Heart left ventricle (tissue), 13 donors: ENCODE measurements around the gene C1orf167.

Experiments used
- CTCF ChIP-seq, 12 donors: fragments of 200-600 bp; sonication (generic) in 4 of 12; IDR thresholded peaks; one replicate each; pipeline versions ENCODE4 v1.5.0 to v1.8.0; 2018 to 2022; ENCODE audit warnings: antibody characterized with exemption in 12 of 12, mild to moderate bottlenecking in 5 of 12
- POLR2A ChIP-seq, 2 donors: fragments of 450-650 bp; IDR thresholded peaks; one replicate each; pipeline ENCODE4 v1.6.1; 2017; ENCODE audit warnings: antibody characterized with exemption in 2 of 2, mild to moderate bottlenecking in 2 of 2, moderate library complexity in 2 of 2
- donor health status: ischemic (EF 13 %, LVEDD 7.1; RV severe dilation, severe dysfunction).
- donor health status: DM: no; HTN: yes; CAD: no.
- donor health status: DM: no; HTN: no; CAD: no.
- donor health status: ischemic (EF 25% LVEDD 6.9; RV normal size, moderate dysfunction).
- donor health status: ischemic (EF 25% LVEDD 5.7; RV mildly dilated, moderate dysfunction).
- donor health status: ischemic (EF 35%, LVEDD 5.7; RV mildly dilated, moderate dysfunction).
- donor health status: nonischemic (EF 11% LVEDD 7.7; RV severe dilation, severe dysfunction).
- donor health status: DM: yes; HTN: yes; CAD: no.
- donor health status: PGD.
- donor health status: ischemic (EF 29% LVEDD 5.4; RV normal size, mild dysfunction).
- donor health status: nonischemic (EF 23%, LVEDD 6.1; RV moderate dilation, normal function).

GRCh38 chr1:11793819-11794218 is 31.8 kb downstream of the C1orf167 start:
- no peak for TF ChIP-seq CTCF (IDR thresholded peaks at IDR 0.05)
- no peak for TF ChIP-seq POLR2A (IDR thresholded peaks at IDR 0.05)
